Islet precursor cell (in vitro differentiated cells): ENCODE results near the gene FAM98A.

ENCODE experiments used
- DNase-seq: peaks from one replicate; pipeline ENCODE4 v3.0.0-alpha.2; 2018

FAM98A gene

GRCh38 chr2:33595385-33595784, 3.7 kb downstream of the FAM98A start:
- DNase-seq: no peak

GRCh38 chr2:33589444-33589843, 9.7 kb downstream of the FAM98A start:
- no peak for DNase-seq

- no peak for DNase-seq
Observed at GRCh38 chr2:33588232-33588631, 10.9 kb downstream of the FAM98A start.

- DNase-seq: no peak
Observed at GRCh38 chr2:33586766-33587165, 12.3 kb downstream of the FAM98A start.

- DNase-seq: no peak
Observed at GRCh38 chr2:33583194-33583938, 15.7 kb downstream of the FAM98A start.

GRCh38 chr2:33581872-33582271, 17.2 kb downstream of the FAM98A start:
- no peak for DNase-seq

GRCh38 chr2:33579227-33579626, 19.9 kb downstream of the FAM98A start:
- DNase-seq: no peak

GRCh38 chr2:33577668-33578067, 21.4 kb downstream of the FAM98A start:
- DNase-seq: no peak

GRCh38 chr2:33577084-33577483, 22.0 kb downstream of the FAM98A start:
- DNase-seq: no peak

- no peak for DNase-seq
Observed at GRCh38 chr2:33573657-33574056, 25.4 kb downstream of the FAM98A start.

GRCh38 chr2:33570681-33571080, 28.4 kb downstream of the FAM98A start:
- DNase-seq: no peak

GRCh38 chr2:33561872-33562271, 37.2 kb downstream of the FAM98A start:
- DNase-seq: no peak

- no peak for DNase-seq
Observed at GRCh38 chr2:33560017-33560416, 39.1 kb downstream of the FAM98A start.

- DNase-seq: no peak
Observed at GRCh38 chr2:33559328-33559727, 39.8 kb downstream of the FAM98A start.

- no peak for DNase-seq
Observed at GRCh38 chr2:33555681-33556080, 43.4 kb downstream of the FAM98A start.

- DNase-seq: no peak
Observed at GRCh38 chr2:33552758-33553461, 46.2 kb downstream of the FAM98A start.

- no peak for DNase-seq
Observed at GRCh38 chr2:33550206-33550605, 48.9 kb downstream of the FAM98A start.

- DNase-seq: no peak
Observed at GRCh38 chr2:33541243-33541642, 57.9 kb downstream of the FAM98A start.

- DNase-seq: no peak
Observed at GRCh38 chr2:33535421-33535820, 63.7 kb downstream of the FAM98A start.
